Stimulated activated memory B cell treated with anti-CD40 and anti-IgM and Interleukin-4, amounts not matched to agents 10 μg/mL and 1 μg/mL and 100 μg/mL, for 72 hours (primary cell): ENCODE data around the gene CNNM1.

Source experiments
- ATAC-seq: fragments of 150-1000 bp; cut with Tn5 transposase; 2 replicates; pipeline ENCODE4 v1.10.0; 2021
- H3K27ac Mint-ChIP-seq: one replicate; pipeline ENCODE4 v1.8.0; 2022; ENCODE audit warnings: mild to moderate bottlenecking, mixed read lengths
- H3K27me3 Mint-ChIP-seq: one replicate; pipeline ENCODE4 v1.8.0; 2022; ENCODE audit warnings: mixed read lengths
- H3K36me3 Mint-ChIP-seq: one replicate; pipeline ENCODE4 v1.8.0; 2022; ENCODE audit warnings: mixed read lengths
- H3K4me1 Mint-ChIP-seq: one replicate; pipeline ENCODE4 v1.8.0; 2022; ENCODE audit warnings: mixed read lengths
- H3K4me3 Mint-ChIP-seq: one replicate; pipeline ENCODE4 v1.8.0; 2022; ENCODE audit warnings: mild to moderate bottlenecking, moderate library complexity, mixed read lengths
- H3K9me3 Mint-ChIP-seq: one replicate; pipeline ENCODE4 v1.8.0; 2022; ENCODE audit warnings: mixed read lengths

CNNM1 gene

GRCh38 chr10:99329304-99329553 lies at the start of gene CNNM1:
CNNM1 (plus strand) TSS chr10:99329356; CDS start chr10:99329388, 32 bp downstream.
- H3K9me3 Mint-ChIP-seq: peaks cover 2% of the 10 kb centered on the region
- no peaks in the 10 kb centered on the region for H3K36me3 Mint-ChIP-seq
- peak within 1 kb of the TSS; percentile 44 for H3K4me3 Mint-ChIP-seq
- no peak within 1 kb of the TSS for H3K27ac Mint-ChIP-seq
- H3K4me1 Mint-ChIP-seq: no peaks in the 10 kb centered on the region
- peak; percentile 16 for ATAC-seq
- peaks cover 45% of the 10 kb centered on the region for H3K27me3 Mint-ChIP-seq

DNA sequence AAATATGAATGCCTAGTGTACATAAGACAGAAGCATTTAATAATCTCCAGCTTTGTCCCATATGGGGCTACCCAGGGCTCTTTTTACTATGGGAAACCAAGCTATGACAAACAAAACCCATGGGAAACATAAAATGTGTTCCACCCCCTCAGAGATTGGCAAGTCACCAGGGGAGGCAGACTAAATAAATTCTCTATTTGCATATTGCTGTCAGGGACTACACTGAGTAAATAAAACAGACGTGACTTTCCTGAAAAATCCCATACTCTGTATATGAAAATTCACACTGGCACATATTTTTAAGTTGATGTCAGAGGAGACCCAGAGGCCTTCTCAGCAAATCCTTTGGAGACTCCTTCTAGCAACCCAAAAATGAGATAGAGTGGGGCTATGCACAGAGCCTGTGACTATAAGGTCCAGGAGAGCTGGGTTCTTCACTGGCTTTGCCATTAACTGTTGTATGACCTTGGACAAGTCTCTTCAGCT lies 49.5 kb upstream of the CNNM1 start:
- Mint-ChIP-seq H3K36me3 (no peaks in the 10 kb centered on the region), H3K9me3 (peaks cover 9% of the 10 kb centered on the region), H3K27ac (no peak overlapping the region)

GRCh38 chr10:99280472-99280871 lies 48.7 kb upstream of the CNNM1 start:
- peaks cover 6% of the 10 kb centered on the region for H3K4me1 Mint-ChIP-seq
- no peaks in the 10 kb centered on the region for H3K36me3 Mint-ChIP-seq
- H3K27ac Mint-ChIP-seq: no peak overlapping the region
- peaks cover 35% of the 10 kb centered on the region for H3K27me3 Mint-ChIP-seq
- ATAC-seq: no peak
- peaks cover 12% of the 10 kb centered on the region for H3K9me3 Mint-ChIP-seq
- no peak overlapping the region for H3K4me3 Mint-ChIP-seq

More for the DNA sequence above, 49.5 kb upstream of the CNNM1 start:
- peaks cover 6% of the 10 kb centered on the region for H3K4me1 Mint-ChIP-seq
- H3K4me3 Mint-ChIP-seq: no peak overlapping the region
- no peak for ATAC-seq
- peaks cover 29% of the 10 kb centered on the region for H3K27me3 Mint-ChIP-seq

DNA sequence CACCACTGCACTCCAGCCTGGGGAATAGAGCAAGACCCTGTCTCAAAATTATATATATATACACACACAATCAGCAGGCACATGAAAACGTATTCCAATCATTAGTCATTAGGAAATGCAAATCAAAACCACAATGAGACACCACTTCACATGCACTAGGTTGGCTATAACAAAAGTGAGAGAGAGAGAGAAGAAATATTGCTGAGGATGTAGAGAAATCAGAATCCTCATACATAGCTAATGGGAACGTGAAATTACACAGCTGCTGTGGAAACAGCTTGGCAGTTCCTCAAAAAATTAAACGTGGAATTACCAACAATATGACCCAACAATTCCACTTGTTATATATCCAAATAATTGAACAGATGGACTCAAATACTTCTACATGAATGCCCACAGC lies 43.3 kb upstream of the CNNM1 start:
- Mint-ChIP-seq H3K4me3 (no peak overlapping the region), H3K9me3 (peaks cover 15% of the 10 kb centered on the region), H3K27me3 (peaks cover 40% of the 10 kb centered on the region), H3K36me3 (no peaks in the 10 kb centered on the region), H3K4me1 (no peaks in the 10 kb centered on the region), H3K27ac (no peak overlapping the region)
- ATAC-seq: no peak

DNA sequence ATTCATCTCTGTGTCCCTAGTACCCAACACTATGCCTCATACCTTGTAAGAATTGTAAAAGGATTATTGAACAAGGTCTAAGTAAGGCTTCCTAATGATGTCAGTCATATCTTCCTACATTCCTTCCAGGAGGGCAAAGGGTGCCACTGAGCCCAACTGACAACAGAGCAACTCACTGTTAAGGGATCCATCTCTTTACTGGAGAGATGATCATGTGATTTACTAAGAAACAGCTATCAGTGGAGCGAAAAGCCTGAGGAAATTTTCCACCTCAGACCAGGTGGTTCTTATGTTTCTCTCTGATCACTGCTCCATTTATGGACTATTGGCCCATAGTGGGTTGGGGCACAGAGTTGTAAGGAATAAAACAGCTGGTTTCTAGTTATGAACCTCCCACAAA lies 38.9 kb upstream of the CNNM1 start:
- Mint-ChIP-seq H3K27ac (no peak overlapping the region), H3K4me1 (no peaks in the 10 kb centered on the region), H3K4me3 (no peak overlapping the region), H3K36me3 (no peaks in the 10 kb centered on the region), H3K27me3 (peaks cover 18% of the 10 kb centered on the region), H3K9me3 (peaks cover 3% of the 10 kb centered on the region)
- ATAC-seq: no peak

DNA sequence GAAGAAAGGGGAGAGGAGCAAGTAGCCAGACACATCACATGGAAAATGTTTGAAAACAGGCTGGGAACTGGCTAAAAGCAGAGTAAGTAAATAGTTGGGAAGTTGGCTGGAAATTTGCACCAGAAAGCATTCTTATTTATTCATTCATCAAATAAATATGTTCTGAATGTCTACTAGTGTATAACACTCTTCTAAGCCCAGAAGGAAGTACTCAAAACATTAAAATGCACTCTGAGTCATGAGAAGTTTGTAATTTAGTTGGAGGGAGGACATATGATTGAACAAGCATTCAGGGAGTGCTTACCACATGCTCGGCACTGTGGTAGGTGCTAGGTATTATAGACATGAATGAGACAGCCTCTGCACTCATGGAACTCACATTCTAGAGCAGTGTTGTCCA lies 37.0 kb upstream of the CNNM1 start:
- Mint-ChIP-seq H3K4me3 (no peak overlapping the region), H3K36me3 (no peaks in the 10 kb centered on the region), H3K27ac (no peak overlapping the region), H3K9me3 (no peaks in the 10 kb centered on the region), H3K27me3 (peaks cover 13% of the 10 kb centered on the region), H3K4me1 (no peaks in the 10 kb centered on the region)
- no peak for ATAC-seq

- peak; percentile 29 for ATAC-seq
- Mint-ChIP-seq H3K27ac (no peak overlapping the region), H3K4me3 (no peak overlapping the region), H3K36me3 (no peaks in the 10 kb centered on the region), H3K4me1 (no peaks in the 10 kb centered on the region), H3K9me3 (no peaks in the 10 kb centered on the region), H3K27me3 (peaks cover 13% of the 10 kb centered on the region)
Observed at GRCh38 chr10:99296605-99297004, 32.6 kb upstream of the CNNM1 start.

GRCh38 chr10:99297033-99297432 lies 32.1 kb upstream of the CNNM1 start:
- peak; percentile 47 for ATAC-seq
- H3K9me3 Mint-ChIP-seq: no peaks in the 10 kb centered on the region
- no peak overlapping the region for H3K27ac Mint-ChIP-seq
- H3K4me3 Mint-ChIP-seq: no peak overlapping the region
- H3K4me1 Mint-ChIP-seq: no peaks in the 10 kb centered on the region
- H3K36me3 Mint-ChIP-seq: no peaks in the 10 kb centered on the region
- peaks cover 13% of the 10 kb centered on the region for H3K27me3 Mint-ChIP-seq

GRCh38 chr10:99303899-99304861 lies 25.0 kb upstream of the CNNM1 start:
- Mint-ChIP-seq H3K9me3 (peaks cover 7% of the 10 kb centered on the region), H3K27me3 (peaks cover 8% of the 10 kb centered on the region), H3K36me3 (no peaks in the 10 kb centered on the region), H3K4me3 (no peak overlapping the region), H3K27ac (no peak overlapping the region), H3K4me1 (no peaks in the 10 kb centered on the region)
- ATAC-seq: no peak

DNA sequence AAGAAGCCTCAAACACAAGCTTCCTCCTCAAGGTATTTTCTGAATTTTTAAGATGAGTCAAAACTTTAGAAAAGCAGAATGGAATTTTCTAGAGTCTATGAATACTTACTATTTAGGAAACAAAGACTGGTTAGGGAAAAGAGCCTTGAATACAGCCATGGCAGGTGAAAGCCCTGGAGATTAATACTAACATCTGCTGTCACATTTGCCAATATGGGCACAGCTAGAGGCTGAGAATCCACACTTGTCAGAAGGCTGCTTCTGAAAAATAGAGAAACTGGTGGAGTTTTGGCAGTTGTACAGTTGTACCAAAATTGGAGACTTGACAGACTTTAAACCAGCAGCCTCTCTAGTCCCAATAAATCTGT lies 24.3 kb upstream of the CNNM1 start:
- Mint-ChIP-seq H3K27me3 (peaks cover 2% of the 10 kb centered on the region), H3K9me3 (peaks cover 9% of the 10 kb centered on the region), H3K27ac (no peak overlapping the region), H3K4me1 (no peaks in the 10 kb centered on the region), H3K36me3 (no peaks in the 10 kb centered on the region), H3K4me3 (no peak overlapping the region)
- ATAC-seq: no peak

DNA sequence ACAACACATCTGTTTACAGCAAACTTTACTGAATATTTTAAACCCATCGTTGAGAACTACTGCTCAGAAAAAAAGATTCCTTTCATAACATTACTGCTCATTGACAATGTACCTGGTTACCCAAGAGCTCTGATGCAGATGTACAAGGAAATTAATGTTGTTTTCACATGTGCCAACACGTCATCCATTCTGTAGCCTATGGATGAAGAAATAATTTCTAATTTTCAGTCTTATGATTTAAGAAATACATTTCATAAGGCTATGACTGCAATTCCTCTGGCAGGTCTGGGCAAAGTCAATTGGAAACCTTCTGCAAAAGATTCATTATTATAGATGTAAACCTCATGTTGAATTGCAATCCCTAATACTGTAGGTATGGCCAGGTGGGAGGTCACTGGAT lies 16.7 kb upstream of the CNNM1 start:
- Mint-ChIP-seq H3K9me3 (peaks cover 9% of the 10 kb centered on the region), H3K27me3 (peaks cover 13% of the 10 kb centered on the region), H3K27ac (no peak overlapping the region), H3K4me3 (no peak overlapping the region), H3K4me1 (no peaks in the 10 kb centered on the region), H3K36me3 (no peaks in the 10 kb centered on the region)
- no peak for ATAC-seq

- Mint-ChIP-seq H3K27ac (no peak overlapping the region), H3K27me3 (peaks cover 16% of the 10 kb centered on the region), H3K36me3 (no peaks in the 10 kb centered on the region), H3K9me3 (no peaks in the 10 kb centered on the region), H3K4me3 (no peak overlapping the region), H3K4me1 (no peaks in the 10 kb centered on the region)
- ATAC-seq: no peak
Observed at GRCh38 chr10:99315853-99316252, 13.3 kb upstream of the CNNM1 start.

DNA sequence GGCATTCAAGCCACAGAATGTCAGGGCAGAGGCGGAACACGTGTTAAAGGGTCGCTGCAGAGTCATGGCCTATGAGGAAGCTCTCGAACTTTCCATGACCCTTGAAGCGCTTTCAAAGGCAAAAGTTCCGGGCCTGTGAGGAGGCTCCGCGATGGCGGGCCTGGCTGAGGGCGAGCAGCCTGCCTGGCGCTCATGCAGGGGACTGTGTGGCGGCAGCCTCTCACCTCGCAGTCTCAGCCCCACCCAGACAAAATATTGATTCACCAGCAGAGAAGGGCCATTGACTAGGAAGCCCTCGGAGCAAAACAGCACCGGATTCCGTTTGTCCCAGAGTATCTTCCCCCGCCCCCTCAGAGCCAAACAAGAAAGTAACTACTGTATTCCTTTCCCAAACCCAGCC lies 12.8 kb upstream of the CNNM1 start:
- H3K4me1 Mint-ChIP-seq: no peaks in the 10 kb centered on the region
- peaks cover 22% of the 10 kb centered on the region for H3K27me3 Mint-ChIP-seq
- no peaks in the 10 kb centered on the region for H3K9me3 Mint-ChIP-seq
- no peak for ATAC-seq
- no peak overlapping the region for H3K27ac Mint-ChIP-seq
- no peak overlapping the region for H3K4me3 Mint-ChIP-seq
- no peaks in the 10 kb centered on the region for H3K36me3 Mint-ChIP-seq

GRCh38 chr10:99318048-99318447 lies 11.1 kb upstream of the CNNM1 start:
- H3K4me3 Mint-ChIP-seq: no peak overlapping the region
- no peaks in the 10 kb centered on the region for H3K4me1 Mint-ChIP-seq
- no peaks in the 10 kb centered on the region for H3K36me3 Mint-ChIP-seq
- no peaks in the 10 kb centered on the region for H3K9me3 Mint-ChIP-seq
- no peak overlapping the region for H3K27ac Mint-ChIP-seq
- H3K27me3 Mint-ChIP-seq: peaks cover 38% of the 10 kb centered on the region
- no peak for ATAC-seq

- Mint-ChIP-seq H3K9me3 (no peaks in the 10 kb centered on the region), H3K4me3 (no peak overlapping the region), H3K36me3 (no peaks in the 10 kb centered on the region), H3K27me3 (peaks cover 43% of the 10 kb centered on the region), H3K27ac (no peak overlapping the region), H3K4me1 (no peaks in the 10 kb centered on the region)
- no peak for ATAC-seq
Observed at GRCh38 chr10:99318475-99318874, 10.7 kb upstream of the CNNM1 start.

- Mint-ChIP-seq H3K4me1 (no peaks in the 10 kb centered on the region), H3K27me3 (peaks cover 61% of the 10 kb centered on the region), H3K4me3 (no peak overlapping the region), H3K27ac (no peak overlapping the region), H3K9me3 (peaks cover 2% of the 10 kb centered on the region), H3K36me3 (no peaks in the 10 kb centered on the region)
- ATAC-seq: no peak
Observed at GRCh38 chr10:99325281-99325680, 3.9 kb upstream of the CNNM1 start.
